IMR-90 (cell line): ENCODE data around the gene PPM1G. TPM values are rescaled to one million over a fixed set of nuclear protein-coding genes. Genes with fewer than 3 reads are reported as not detected.

ENCODE experiments used
- ATAC-seq: fragments of 200-7000 bp; cut with Tn5 transposase; 2 replicates; pipeline ENCODE4 v1.9.1; 2020; ENCODE audit warnings: low read depth, mild to moderate bottlenecking, moderate library complexity
- BruUV-seq: library from RNA; stranded (reverse); fragments of 400-500 nt; replicated peaks from 2 replicates; lab custom pipeline; 2021; lab: Mats Ljungman, UMichigan
- CTCF ChIA-PET: fragments of 300-600 bp; formaldehyde crosslinking; extraction: SDS; loops from one replicate; lab custom pipeline; 2021; ENCODE audit warnings: antibody characterized with exemption; lab: Yijun Ruan, JAX
- POLR2A ChIA-PET: fragments of 300-600 bp; sonication (Branson Sonifier 250); formaldehyde crosslinking; loops from one replicate; lab custom pipeline; 2022; ENCODE audit warnings: antibody characterized with exemption; ENCODE audit not compliant: unreplicated experiment; lab: Charles Lee
- DNase-seq: peaks from one replicate; pipeline ENCODE4 v3.0.0; 2013
- H2AFZ ChIP-seq: replicated peaks from 2 replicates; pipeline ENCODE3; 2013; ENCODE audit warnings: low read length, mild to moderate bottlenecking; ENCODE audit not compliant: poor library complexity
- H2AK5ac ChIP-seq: 2 replicates; pipeline ENCODE4 v1.6.1; 2013; ENCODE audit warnings: low read depth, low read length, inconsistent platforms
- H2AK9ac ChIP-seq: replicated peaks from 2 replicates; pipeline ENCODE3; 2013; ENCODE audit warnings: mild to moderate bottlenecking, low read depth, low read length, moderate library complexity; ENCODE audit not compliant: poor library complexity
- H2BK120ac ChIP-seq: 2 replicates; pipeline ENCODE4 v1.6.1; 2013; ENCODE audit warnings: low read depth, low read length, inconsistent platforms
- H2BK15ac ChIP-seq: 3 replicates; pipeline ENCODE4 v1.6.1; 2013; ENCODE audit warnings: low read depth, low read length, inconsistent platforms
- H2BK20ac ChIP-seq: 2 replicates; pipeline ENCODE4 v1.6.1; 2013; ENCODE audit warnings: low read depth, mild to moderate bottlenecking, inconsistent platforms, low read length, moderate library complexity
- H2BK5ac ChIP-seq: 2 replicates; pipeline ENCODE4 v1.6.1; 2013; ENCODE audit warnings: mild to moderate bottlenecking, low read depth, low read length, inconsistent platforms; ENCODE audit not compliant: poor library complexity, severe bottlenecking
- H3K14ac ChIP-seq: replicated peaks from 2 replicates; pipeline ENCODE4 v1.6.1; 2013; ENCODE audit warnings: low read depth, low read length, inconsistent platforms
- H3K18ac ChIP-seq: 2 replicates; pipeline ENCODE4 v1.6.1; 2013; ENCODE audit warnings: low read depth, low read length, control low read depth
- H3K23ac ChIP-seq: 2 replicates; pipeline ENCODE4 v1.6.1; 2013; ENCODE audit warnings: low read depth, low read length, inconsistent platforms
- H3K27ac ChIP-seq: 2 replicates; pipeline ENCODE4 v1.5.1; 2013; ENCODE audit warnings: mild to moderate bottlenecking, control low read depth, low read length; ENCODE audit not compliant: insufficient read depth
- H3K27me3 ChIP-seq: 2 replicates; pipeline ENCODE4 v1.6.1; 2013; ENCODE audit warnings: low read length; ENCODE audit not compliant: control insufficient read depth, insufficient read depth
- H3K36me3 ChIP-seq: 2 replicates; pipeline ENCODE4 v1.6.1; 2013; ENCODE audit warnings: low read length, mixed read lengths; ENCODE audit not compliant: control insufficient read depth, insufficient read depth
- H3K4ac ChIP-seq: 2 replicates; pipeline ENCODE4 v1.6.1; 2013; ENCODE audit warnings: low read depth, low read length, inconsistent platforms
- H3K4me1 ChIP-seq: 2 replicates; pipeline ENCODE4 v1.6.1; 2013; ENCODE audit warnings: low read length, mixed read lengths; ENCODE audit not compliant: control insufficient read depth, insufficient read depth
- H3K4me2 ChIP-seq: 2 replicates; pipeline ENCODE4 v1.6.1; 2013; ENCODE audit warnings: low read depth, mild to moderate bottlenecking, control low read depth, low read length, moderate library complexity
- H3K4me3 ChIP-seq: 2 replicates; pipeline ENCODE4 v1.5.1; 2013; ENCODE audit warnings: low read depth, mild to moderate bottlenecking, control low read depth, low read length, moderate library complexity; ENCODE audit not compliant: insufficient read depth
- H3K56ac ChIP-seq: 2 replicates; pipeline ENCODE4 v1.6.1; 2013; ENCODE audit warnings: low read length, inconsistent platforms; ENCODE audit not compliant: insufficient read depth; ENCODE audit errors: extremely low read depth
- H3K79me1 ChIP-seq, 2 experiments: 2 replicates each; pipeline ENCODE4 v1.6.1; 2013; ENCODE audit warnings: low read length in 2 of 2, inconsistent platforms in 1 of 2, low read depth in 1 of 2
- H3K9ac ChIP-seq: 2 replicates; pipeline ENCODE4 v1.6.1; 2013; ENCODE audit warnings: low read depth, low read length, control low read depth
- H3K9me1 ChIP-seq: 2 replicates; pipeline ENCODE4 v1.6.1; 2013; ENCODE audit warnings: low read length, inconsistent platforms; ENCODE audit not compliant: insufficient read depth
- H3K9me3 ChIP-seq: 2 replicates; pipeline ENCODE4 v1.6.1; 2013; ENCODE audit warnings: low read length; ENCODE audit not compliant: control insufficient read depth, insufficient read depth
- H4K20me1 ChIP-seq: 2 replicates; pipeline ENCODE4 v1.6.1; 2013; ENCODE audit warnings: low read length, inconsistent platforms; ENCODE audit not compliant: insufficient read depth
- H4K5ac ChIP-seq: 2 replicates; pipeline ENCODE4 v1.6.1; 2013; ENCODE audit warnings: mild to moderate bottlenecking, low read depth, low read length, control low read depth
- H4K8ac ChIP-seq, 2 experiments: 2 replicates each; pipeline ENCODE4 v1.6.1; 2013; ENCODE audit warnings: low read depth in 2 of 2, low read length in 2 of 2, control low read depth in 1 of 2, inconsistent platforms in 1 of 2
- H4K91ac ChIP-seq: 2 replicates; pipeline ENCODE4 v1.6.1; 2013; ENCODE audit warnings: low read depth, low read length, inconsistent platforms; ENCODE audit not compliant: insufficient read depth
- BHLHE40 ChIP-seq: fragments of 150-350 bp; IDR thresholded peaks from 2 replicates; pipeline ENCODE4 v1.6.1; 2016; ENCODE audit warnings: mild to moderate bottlenecking, low read depth, low read length
- CEBPB ChIP-seq: IDR thresholded peaks from 2 replicates; pipeline ENCODE4 v1.6.1; 2012; ENCODE audit warnings: low read depth, low read length, improper control_type of control experiment
- CHD1 ChIP-seq: IDR thresholded peaks from 2 replicates; pipeline ENCODE4 v1.6.1; 2012; ENCODE audit warnings: low read depth, low read length, improper control_type of control experiment
- CTCF ChIP-seq: conservative IDR thresholded peaks from 2 replicates; pipeline ENCODE4 v1.5.1; 2012; ENCODE audit warnings: mild to moderate bottlenecking, low read depth, low read length, improper control_type of control experiment
- ELK1 ChIP-seq: fragments of 150-350 bp; IDR thresholded peaks from 2 replicates; pipeline ENCODE4 v1.6.1; 2016; ENCODE audit warnings: low read depth, mild to moderate bottlenecking, low read length, moderate library complexity, borderline replicate concordance
- FOS ChIP-seq: fragments of 150-350 bp; IDR thresholded peaks from 2 replicates; pipeline ENCODE4 v1.6.1; 2016; ENCODE audit warnings: low read depth, low read length
- MAFK ChIP-seq: IDR thresholded peaks from 2 replicates; pipeline ENCODE4 v1.6.1; 2012; ENCODE audit warnings: low read depth, low read length, improper control_type of control experiment
- MAZ ChIP-seq: IDR thresholded peaks from 2 replicates; pipeline ENCODE4 v1.6.1; 2012; ENCODE audit warnings: low read depth, mild to moderate bottlenecking, low read length, improper control_type of control experiment, moderate library complexity, borderline replicate concordance
- MXI1 ChIP-seq: IDR thresholded peaks from 2 replicates; pipeline ENCODE4 v1.6.1; 2012; ENCODE audit warnings: low read depth, mild to moderate bottlenecking, low read length, moderate library complexity, borderline replicate concordance
- NFE2L2 ChIP-seq: fragments of 150-350 bp; IDR thresholded peaks from 2 replicates; pipeline ENCODE4 v1.6.1; 2016; ENCODE audit warnings: low read depth, mild to moderate bottlenecking, low read length
- POLR2A ChIP-seq: IDR thresholded peaks from 2 replicates; pipeline ENCODE4 v1.6.1; 2012; ENCODE audit warnings: mild to moderate bottlenecking, low read depth, low read length
- RAD21 ChIP-seq: IDR thresholded peaks from 2 replicates; pipeline ENCODE4 v1.6.1; 2012; ENCODE audit warnings: low read length, improper control_type of control experiment
- RCOR1 ChIP-seq: IDR thresholded peaks from 2 replicates; pipeline ENCODE4 v1.6.1; 2012; ENCODE audit warnings: mild to moderate bottlenecking, low read length, improper control_type of control experiment; ENCODE audit not compliant: insufficient replicate concordance
- RFX5 ChIP-seq: IDR thresholded peaks from 2 replicates; pipeline ENCODE4 v1.8.0; 2012; ENCODE audit warnings: low read depth, mild to moderate bottlenecking, low read length, moderate library complexity
- SMC3 ChIP-seq: fragments of 150-350 bp; IDR thresholded peaks from 2 replicates; pipeline ENCODE4 v1.6.1; 2016; ENCODE audit warnings: low read depth, mild to moderate bottlenecking, antibody characterized with exemption, low read length, moderate library complexity
- USF2 ChIP-seq: fragments of 150-350 bp; IDR thresholded peaks from 2 replicates; pipeline ENCODE4 v1.6.1; 2017; ENCODE audit warnings: mild to moderate bottlenecking, antibody characterized with exemption, low read length, low read depth
- WGBS, 2 experiments: methylation state at CpG; one replicate each; pipeline versions ENCODE4 v1.1.5 to v1.1.7; 2013; ENCODE audit warnings: missing lambda C conversion rate in 2 of 2; ENCODE audit not compliant: insufficient read length in 1 of 2; ENCODE audit errors: extremely low coverage in 2 of 2; 5-methylcytosine and 5-hydroxymethylcytosine counted together
- dilution Hi-C: fragments of 300-500 bp; cut with HindIII; formaldehyde crosslinking; loops from one replicate; pipeline ENCODE4 v1.14.3; 2018; ENCODE audit warnings: low sequenced_read_pairs; ENCODE audit not compliant: unreplicated experiment
- in situ Hi-C: fragments of 300-500 bp; cut with MboI; formaldehyde crosslinking; loops from 3 replicates; pipeline ENCODE4 v1.14.3; 2019; ENCODE audit warnings: low sequenced_read_pairs, inconsistent platforms, mixed read lengths
- intact Hi-C: fragments of 100-400 bp; cut with micrococcal nuclease; formaldehyde crosslinking; loops from 2 replicates; pipeline ENCODE4 v1.10.0; 2022
- polyA plus RNA-seq, 3 experiments: library from polyadenylated mRNA; depleted of rRNA; stranded (reverse); fragments of >200 nt; gene quantifications; 2 replicates each; pipeline ENCODE4 v1.2.3, GENCODE V29; 2012; ENCODE audit warnings: low replicate concordance in 1 of 3
- total RNA-seq: library from RNA; depleted of rRNA; stranded (reverse); fragments of >200 nt; gene quantifications from 2 replicates; pipeline ENCODE4 v1.2.3, GENCODE V29; 2012

Gene PPM1G
- total and polyA plus RNA-seq, 2 of the 4 experiments (the other 2 are of a cell fraction) = 57.6 to 95.9 TPM

GRCh38 chr2:27372937-27373336 is 36.5 kb downstream of the PPM1G start:
- no peak overlapping the region for H3K4me2 ChIP-seq
- H3K36me3 ChIP-seq = peaks cover 49% of the 10 kb centered on the region
- in situ Hi-C loops = no loop called here

More at GRCh38 chr2:27372937-27373336, 36.5 kb downstream of the PPM1G start:
- Histone ChIP-seq H2BK120ac (no peak overlapping the region), H2BK20ac (no peak overlapping the region), H3K9me3 (no peaks in the 10 kb centered on the region), H4K20me1 (peaks cover 33% of the 10 kb centered on the region; the same call in 1 of the 2 replicates), H4K8ac (no peak overlapping the region), H2AFZ (no peak overlapping the region), H2AK9ac (peak overlapping the region; percentile 74), H3K23ac (no peak overlapping the region), H3K27me3 (no peaks in the 10 kb centered on the region), H4K5ac (no peak overlapping the region), H3K9ac (no peak overlapping the region), H2AK5ac (no peak overlapping the region), H3K18ac (no peak overlapping the region), H3K4ac (no peak overlapping the region), H3K56ac (no peak overlapping the region), H3K14ac (no peak overlapping the region), H3K27ac (no peak overlapping the region), H3K4me1 (peaks cover 8% of the 10 kb centered on the region), H2BK15ac (no peak overlapping the region), H3K79me1 (peaks cover 31 to 74% of the 10 kb centered on the region in 2 experiments), H3K9me1 (peaks cover 5% of the 10 kb centered on the region; the same call in 1 of the 2 replicates), H3K4me3 (no peak overlapping the region), H4K91ac (no peak overlapping the region), H2BK5ac (no peak overlapping the region)
- dilution Hi-C loops = no loop called here
- TF ChIP-seq ELK1 (no peak), MAFK (no peak), SMC3 (no peak), MAZ (no peak), USF2 (no peak), NFE2L2 (no peak), FOS (no peak), CHD1 (no peak), CEBPB (no peak), RFX5 (no peak), MXI1 (no peak), POLR2A (no peak), CTCF (no peak), BHLHE40 (no peak), RAD21 (no peak), RCOR1 (no peak)
- BruUV-seq = no TSS peak
- ATAC-seq = no peak
- no peak for DNase-seq
- POLR2A ChIA-PET = no interaction called here
- intact Hi-C loops = no loop called here
- CTCF ChIA-PET = no interaction called here
- 100% methylated on average over 3 of the region's 6 CpGs; no CpG with 5 or more reads in 1 of the 2 experiments for WGBS, 2 experiments
